K562 (cell line): ENCODE measurements around the gene SCAMP2. TPM values are rescaled to one million over a fixed set of nuclear protein-coding genes. Genes with fewer than 3 reads are reported as not detected.

ENCODE experiments used
- KLF16 ChIP-seq: IDR thresholded peaks from 2 replicates; pipeline ENCODE4 v1.6.1; 2016; ENCODE audit warnings: antibody characterized with exemption
- RBFOX2 ChIP-seq: fragments of 200-400 bp; formaldehyde crosslinking; IDR thresholded peaks from 2 replicates; pipeline ENCODE4 v1.6.1; 2017; ENCODE audit warnings: low read depth, mild to moderate bottlenecking, low read length, moderate library complexity
- RBM22 ChIP-seq: fragments of 200-400 bp; formaldehyde crosslinking; IDR thresholded peaks from 2 replicates; pipeline ENCODE4 v1.6.1; 2018; ENCODE audit warnings: low read length, low read depth; ENCODE audit not compliant: poor library complexity, severe bottlenecking
- SAP30 ChIP-seq: fragments of 200-600 bp; sonication (generic); IDR thresholded peaks from 2 replicates; pipeline ENCODE4 v1.6.1; 2012; ENCODE audit warnings: borderline replicate concordance, low read depth, mild to moderate bottlenecking, moderate library complexity, low read length, control low read depth, inconsistent platforms; ENCODE audit not compliant: insufficient read depth, poor library complexity, severe bottlenecking
- ZFPM2 ChIP-seq: fragments of 250-450 bp; sonication (Bioruptor Pico); IDR thresholded peaks from 2 replicates; pipeline ENCODE4 v1.5.1; 2022; ENCODE audit warnings: mild to moderate bottlenecking
- ZFX ChIP-seq: sonication (generic); formaldehyde crosslinking; IDR thresholded peaks from 2 replicates; pipeline ENCODE4 v1.8.0; 2022; ENCODE audit warnings: mild to moderate bottlenecking, missing genetic modification reagents, moderate library complexity
- ZNF780A ChIP-seq: fragments of 250-450 bp; sonication (Bioruptor Pico); IDR thresholded peaks from 2 replicates; pipeline ENCODE4 v1.5.0; 2021; ENCODE audit warnings: mild to moderate bottlenecking
- polyA plus RNA-seq, 8 experiments: library from polyadenylated mRNA; depleted of rRNA in 4 of 8; stranded (reverse) in 5 of 8; unstranded in 3 of 8; fragments of >200 nt; fragmentation: Nextera tagmentation in 2 of 8; fragmentation: Illumina TruSeq in 1 of 8; extraction: Ambion mirVana in 2 of 8; extraction: Trizol in 1 of 8; gene quantifications; 2 replicates each; pipeline versions ENCODE4 v1.2.1 to v1.2.3, GENCODE V29; 2011 to 2014; ENCODE audit warnings: inconsistent platforms in 1 of 8, missing spikeins in 1 of 8
- total RNA-seq, 7 experiments: library from RNA; depleted of rRNA in 6 of 7; stranded (reverse); fragments of >200 nt in 6 of 7; fragmentation: Illumina TruSeq in 2 of 7; extraction: Trizol in 2 of 7; gene quantifications; 2 replicates each; pipeline versions ENCODE4 v1.2.1 to v1.2.3, GENCODE V29; 2011 to 2021; ENCODE audit warnings: low replicate concordance in 1 of 7
- TF ChIP-seq, protein P1 (sequence below): sonication (generic); IDR thresholded peaks from 2 replicates; pipeline ENCODE4 v1.6.1; 2016
- TF ChIP-seq, protein P2 (sequence below): sonication (generic); formaldehyde crosslinking; IDR thresholded peaks from 2 replicates; pipeline ENCODE4 v1.8.0; 2022; ENCODE audit warnings: mild to moderate bottlenecking, missing genetic modification reagents
- TF ChIP-seq, protein P3 (sequence below): fragments of 450-650 bp; formaldehyde crosslinking; IDR thresholded peaks from 2 replicates; pipeline ENCODE4 v1.4.0; 2020; ENCODE audit warnings: mild to moderate bottlenecking, moderate library complexity

SCAMP2 gene
- total and polyA plus RNA-seq, 9 of the 15 experiments (the other 6 are each of a cell fraction or from before 2014, with no cell fraction given) = 5.9 to 61.1 (median 20.1) TPM

DNA sequence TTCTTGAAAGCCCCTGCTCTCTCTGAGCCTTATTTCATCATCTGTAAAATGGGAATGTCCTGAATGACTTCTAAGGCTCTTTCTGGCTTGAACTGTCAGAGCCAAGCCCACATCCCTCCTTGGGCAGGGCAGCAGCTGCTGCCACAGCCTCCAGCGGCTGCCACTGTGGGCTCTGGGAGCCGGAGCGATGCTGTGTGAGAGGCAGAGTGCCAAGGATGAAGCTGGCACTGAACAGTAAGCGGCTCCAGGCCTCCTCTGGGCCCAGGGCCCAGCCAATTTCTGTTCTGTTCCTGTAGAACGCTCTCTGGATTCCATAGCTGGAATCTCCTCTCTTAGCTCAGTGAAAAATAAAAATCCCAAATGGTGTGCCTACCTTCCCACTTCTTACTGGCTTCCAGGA lies 42.3 kb downstream of the SCAMP2 start (continued):
- TF ChIP-seq RBM22 = no peak
- TF ChIP-seq, protein P1, sequence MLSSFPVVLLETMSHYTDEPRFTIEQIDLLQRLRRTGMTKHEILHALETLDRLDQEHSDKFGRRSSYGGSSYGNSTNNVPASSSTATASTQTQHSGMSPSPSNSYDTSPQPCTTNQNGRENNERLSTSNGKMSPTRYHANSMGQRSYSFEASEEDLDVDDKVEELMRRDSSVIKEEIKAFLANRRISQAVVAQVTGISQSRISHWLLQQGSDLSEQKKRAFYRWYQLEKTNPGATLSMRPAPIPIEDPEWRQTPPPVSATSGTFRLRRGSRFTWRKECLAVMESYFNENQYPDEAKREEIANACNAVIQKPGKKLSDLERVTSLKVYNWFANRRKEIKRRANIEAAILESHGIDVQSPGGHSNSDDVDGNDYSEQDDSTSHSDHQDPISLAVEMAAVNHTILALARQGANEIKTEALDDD = no peak
- TF ChIP-seq RBFOX2 = no peak
- TF ChIP-seq ZFPM2 (CRISPR knock-in tag) = no peak
- TF ChIP-seq SAP30 = no peak
- TF ChIP-seq, protein P2, sequence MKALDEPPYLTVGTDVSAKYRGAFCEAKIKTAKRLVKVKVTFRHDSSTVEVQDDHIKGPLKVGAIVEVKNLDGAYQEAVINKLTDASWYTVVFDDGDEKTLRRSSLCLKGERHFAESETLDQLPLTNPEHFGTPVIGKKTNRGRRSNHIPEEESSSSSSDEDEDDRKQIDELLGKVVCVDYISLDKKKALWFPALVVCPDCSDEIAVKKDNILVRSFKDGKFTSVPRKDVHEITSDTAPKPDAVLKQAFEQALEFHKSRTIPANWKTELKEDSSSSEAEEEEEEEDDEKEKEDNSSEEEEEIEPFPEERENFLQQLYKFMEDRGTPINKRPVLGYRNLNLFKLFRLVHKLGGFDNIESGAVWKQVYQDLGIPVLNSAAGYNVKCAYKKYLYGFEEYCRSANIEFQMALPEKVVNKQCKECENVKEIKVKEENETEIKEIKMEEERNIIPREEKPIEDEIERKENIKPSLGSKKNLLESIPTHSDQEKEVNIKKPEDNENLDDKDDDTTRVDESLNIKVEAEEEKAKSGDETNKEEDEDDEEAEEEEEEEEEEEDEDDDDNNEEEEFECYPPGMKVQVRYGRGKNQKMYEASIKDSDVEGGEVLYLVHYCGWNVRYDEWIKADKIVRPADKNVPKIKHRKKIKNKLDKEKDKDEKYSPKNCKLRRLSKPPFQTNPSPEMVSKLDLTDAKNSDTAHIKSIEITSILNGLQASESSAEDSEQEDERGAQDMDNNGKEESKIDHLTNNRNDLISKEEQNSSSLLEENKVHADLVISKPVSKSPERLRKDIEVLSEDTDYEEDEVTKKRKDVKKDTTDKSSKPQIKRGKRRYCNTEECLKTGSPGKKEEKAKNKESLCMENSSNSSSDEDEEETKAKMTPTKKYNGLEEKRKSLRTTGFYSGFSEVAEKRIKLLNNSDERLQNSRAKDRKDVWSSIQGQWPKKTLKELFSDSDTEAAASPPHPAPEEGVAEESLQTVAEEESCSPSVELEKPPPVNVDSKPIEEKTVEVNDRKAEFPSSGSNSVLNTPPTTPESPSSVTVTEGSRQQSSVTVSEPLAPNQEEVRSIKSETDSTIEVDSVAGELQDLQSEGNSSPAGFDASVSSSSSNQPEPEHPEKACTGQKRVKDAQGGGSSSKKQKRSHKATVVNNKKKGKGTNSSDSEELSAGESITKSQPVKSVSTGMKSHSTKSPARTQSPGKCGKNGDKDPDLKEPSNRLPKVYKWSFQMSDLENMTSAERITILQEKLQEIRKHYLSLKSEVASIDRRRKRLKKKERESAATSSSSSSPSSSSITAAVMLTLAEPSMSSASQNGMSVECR = no peak
- no peak for TF ChIP-seq KLF16
- TF ChIP-seq ZFX = no peak
- TF ChIP-seq, protein P3, sequence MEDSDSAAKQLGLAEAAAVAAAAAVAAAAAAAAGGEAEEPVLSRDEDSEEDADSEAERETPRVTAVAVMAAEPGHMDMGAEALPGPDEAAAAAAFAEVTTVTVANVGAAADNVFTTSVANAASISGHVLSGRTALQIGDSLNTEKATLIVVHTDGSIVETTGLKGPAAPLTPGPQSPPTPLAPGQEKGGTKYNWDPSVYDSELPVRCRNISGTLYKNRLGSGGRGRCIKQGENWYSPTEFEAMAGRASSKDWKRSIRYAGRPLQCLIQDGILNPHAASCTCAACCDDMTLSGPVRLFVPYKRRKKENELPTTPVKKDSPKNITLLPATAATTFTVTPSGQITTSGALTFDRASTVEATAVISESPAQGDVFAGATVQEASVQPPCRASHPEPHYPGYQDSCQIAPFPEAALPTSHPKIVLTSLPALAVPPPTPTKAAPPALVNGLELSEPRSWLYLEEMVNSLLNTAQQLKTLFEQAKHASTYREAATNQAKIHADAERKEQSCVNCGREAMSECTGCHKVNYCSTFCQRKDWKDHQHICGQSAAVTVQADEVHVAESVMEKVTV = no peak
- TF ChIP-seq ZNF780A = no peak
